GM19455 (cell line): ENCODE measurements around the gene MASP2.
"Not testable (repeated sequence)": the region's sequence is repeated elsewhere in the genome, so short reads cannot be mapped to it uniquely, and the experiment has no call there.

Experiments used
- ATAC-seq: cut with Tn5 transposase; IDR thresholded peaks from one replicate; pipeline ENCODE4 v1.9.1; 2021; ENCODE audit not compliant: unreplicated experiment

Gene MASP2

DNA sequence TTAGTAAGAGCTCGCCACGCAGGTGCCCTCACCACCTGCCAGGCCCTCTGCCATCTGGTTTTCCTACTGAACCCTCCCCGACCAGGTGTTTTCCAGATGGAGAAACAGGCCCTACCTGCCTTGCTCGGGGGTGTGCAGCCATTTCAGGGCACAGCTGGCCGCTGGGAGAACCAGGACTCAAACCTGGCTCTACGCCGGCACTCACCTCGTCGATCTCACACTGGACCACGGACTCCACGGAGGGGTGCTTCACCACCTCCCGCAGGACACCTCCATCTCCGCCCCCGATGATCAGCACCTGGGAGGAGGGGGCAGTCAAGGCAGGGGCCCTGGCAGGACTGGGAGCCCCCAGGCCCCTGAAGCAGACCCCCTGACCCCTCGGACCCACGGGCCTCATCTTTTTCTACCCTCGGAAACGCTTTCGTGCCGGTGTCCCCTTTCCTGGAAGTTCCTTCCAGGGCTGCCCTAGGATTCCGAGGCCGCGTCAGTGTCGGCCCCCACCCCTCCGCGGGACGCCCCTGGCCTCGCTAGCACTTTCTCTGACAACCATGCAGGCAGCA lies 11.6 kb upstream of the MASP2 start:
- no peak for ATAC-seq

DNA sequence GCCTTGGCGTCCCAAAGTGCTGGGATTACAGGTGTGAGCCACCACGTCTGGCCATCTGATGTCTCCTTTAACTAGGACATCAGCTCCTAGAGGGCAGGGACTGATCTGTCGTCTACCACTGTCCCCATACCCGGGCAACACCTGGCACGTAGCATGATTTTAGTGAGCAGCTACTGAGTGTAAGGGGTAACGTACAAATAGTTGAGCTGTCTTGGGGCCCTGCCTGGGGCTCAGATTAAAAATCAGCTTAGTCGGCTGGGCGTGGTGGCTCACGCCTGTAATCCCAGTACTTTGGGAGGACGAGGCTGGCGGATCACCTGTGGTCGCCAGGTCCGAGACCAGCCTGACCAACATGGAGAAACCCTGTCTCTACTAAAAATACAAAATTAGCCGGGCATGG lies 11.0 kb upstream of the MASP2 start:
- no peak for ATAC-seq

DNA sequence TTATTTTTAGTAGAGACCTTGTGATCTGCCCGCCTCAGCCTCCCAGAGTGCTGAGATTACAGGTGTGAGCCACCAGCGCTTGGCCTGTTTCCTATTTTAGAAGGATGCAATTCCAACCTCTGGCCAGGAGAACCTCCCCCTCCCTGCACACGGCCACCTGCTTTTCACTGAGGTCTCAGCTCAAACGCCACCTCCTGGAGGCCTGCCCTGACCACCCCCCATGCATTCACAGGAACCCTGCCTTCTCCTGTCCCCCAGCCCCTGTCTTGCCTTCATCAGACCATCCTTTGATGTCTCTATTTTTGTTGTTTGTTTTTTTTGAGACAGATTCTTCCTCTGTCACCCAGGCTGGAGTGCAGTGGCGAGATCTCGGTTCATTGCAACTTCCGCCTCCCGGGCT lies 10.4 kb upstream of the MASP2 start:
- ATAC-seq = no peak

DNA sequence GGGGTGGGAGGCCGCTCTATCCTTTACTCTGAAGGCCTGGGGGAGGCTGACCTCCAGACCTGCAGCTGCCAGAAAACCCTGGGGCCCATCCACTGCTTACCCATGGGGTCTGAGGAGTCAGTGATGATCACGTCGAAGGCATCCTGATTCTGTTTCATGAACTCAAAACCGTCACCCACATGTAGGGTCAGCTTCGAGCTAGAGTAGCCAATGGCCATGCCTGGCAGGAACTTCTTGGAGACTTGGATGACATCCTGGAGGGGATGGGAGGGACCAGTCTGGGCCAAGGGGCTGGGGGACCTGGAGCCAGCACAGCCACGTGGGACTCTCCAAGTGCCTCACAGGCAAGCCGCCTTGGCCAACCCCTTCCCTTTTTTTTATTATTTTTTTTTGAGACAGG lies 9.5 kb upstream of the MASP2 start:
- ATAC-seq = no peak

DNA sequence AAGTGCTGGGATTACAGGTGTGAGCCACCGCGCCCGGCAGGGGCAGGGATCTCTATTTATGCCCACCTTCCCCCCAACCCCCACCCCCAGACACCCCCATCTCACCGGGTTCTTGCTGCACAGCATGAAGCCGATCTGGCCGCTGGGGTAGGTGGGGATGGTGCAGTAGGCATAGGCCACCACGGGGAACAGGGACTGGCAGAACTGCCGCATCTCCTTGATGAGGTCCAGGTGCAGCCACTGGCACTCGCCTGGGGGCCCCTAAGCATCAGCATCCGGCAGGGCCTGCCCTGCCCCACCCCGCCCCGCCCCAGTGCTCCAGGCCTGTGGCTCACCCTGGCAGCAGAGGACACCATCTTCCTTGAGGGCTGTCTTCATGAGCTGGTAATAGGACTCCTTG lies 8.6 kb upstream of the MASP2 start:
- no peak for ATAC-seq

DNA sequence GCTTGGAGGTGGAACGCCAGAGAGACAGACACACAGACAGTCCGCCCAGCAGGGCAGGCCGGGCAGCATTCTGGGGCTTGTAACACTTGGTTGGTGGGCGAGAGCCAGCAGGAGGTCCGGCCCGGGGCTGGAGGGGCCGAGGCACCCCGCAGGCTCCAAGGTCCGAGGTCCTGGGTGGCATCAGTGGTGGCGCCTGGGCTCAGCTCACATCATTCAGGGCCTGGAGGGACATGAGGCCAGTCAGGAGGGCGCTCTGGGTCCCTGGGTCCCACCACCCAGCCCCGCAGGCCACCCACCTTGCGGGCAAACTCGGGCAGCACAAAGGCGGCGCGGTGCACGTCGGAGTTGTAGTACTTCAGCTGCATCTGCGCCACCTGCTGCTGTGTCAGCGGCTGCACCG lies 7.6 kb upstream of the MASP2 start:
- no peak for ATAC-seq

DNA sequence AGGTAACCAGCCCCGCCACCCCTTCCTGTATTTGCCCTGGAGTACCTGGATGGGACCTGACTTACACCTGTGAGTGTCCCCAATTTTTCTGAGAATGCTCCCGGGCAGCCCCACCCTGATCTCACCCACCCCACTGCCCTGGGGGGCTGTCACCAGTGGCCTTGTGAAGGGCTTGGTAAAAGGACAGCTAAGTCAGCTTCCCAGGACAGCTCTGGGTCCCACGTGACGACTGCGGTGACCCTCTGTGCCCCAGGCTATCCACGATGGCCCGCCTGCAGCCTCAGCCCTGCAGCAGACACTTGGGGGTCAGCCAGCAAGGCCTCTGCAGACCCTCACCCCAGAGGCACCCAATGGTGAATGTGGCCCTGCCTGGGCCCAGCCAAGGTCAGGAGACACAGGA lies 7.1 kb upstream of the MASP2 start:
- ATAC-seq = no peak

DNA sequence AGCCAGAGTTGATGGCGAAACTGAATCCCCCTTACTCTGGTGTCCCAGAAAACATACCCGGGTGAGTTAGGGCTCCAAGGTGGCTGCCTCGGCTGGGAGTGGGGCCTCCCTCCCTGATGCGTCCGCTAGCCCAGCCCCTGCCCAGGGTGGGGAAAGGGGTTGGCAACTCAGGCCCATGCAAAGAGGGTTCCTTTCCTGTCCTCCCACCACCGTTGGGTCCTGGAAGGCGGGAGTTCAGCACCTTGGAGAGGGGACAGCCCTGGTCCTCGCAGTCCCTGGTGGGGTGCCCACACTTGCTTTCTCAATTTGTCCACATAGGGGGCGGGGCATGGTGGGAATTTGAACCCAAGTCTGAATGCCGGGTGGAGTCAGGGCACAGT lies 6.7 kb upstream of the MASP2 start:
- ATAC-seq = no peak

DNA sequence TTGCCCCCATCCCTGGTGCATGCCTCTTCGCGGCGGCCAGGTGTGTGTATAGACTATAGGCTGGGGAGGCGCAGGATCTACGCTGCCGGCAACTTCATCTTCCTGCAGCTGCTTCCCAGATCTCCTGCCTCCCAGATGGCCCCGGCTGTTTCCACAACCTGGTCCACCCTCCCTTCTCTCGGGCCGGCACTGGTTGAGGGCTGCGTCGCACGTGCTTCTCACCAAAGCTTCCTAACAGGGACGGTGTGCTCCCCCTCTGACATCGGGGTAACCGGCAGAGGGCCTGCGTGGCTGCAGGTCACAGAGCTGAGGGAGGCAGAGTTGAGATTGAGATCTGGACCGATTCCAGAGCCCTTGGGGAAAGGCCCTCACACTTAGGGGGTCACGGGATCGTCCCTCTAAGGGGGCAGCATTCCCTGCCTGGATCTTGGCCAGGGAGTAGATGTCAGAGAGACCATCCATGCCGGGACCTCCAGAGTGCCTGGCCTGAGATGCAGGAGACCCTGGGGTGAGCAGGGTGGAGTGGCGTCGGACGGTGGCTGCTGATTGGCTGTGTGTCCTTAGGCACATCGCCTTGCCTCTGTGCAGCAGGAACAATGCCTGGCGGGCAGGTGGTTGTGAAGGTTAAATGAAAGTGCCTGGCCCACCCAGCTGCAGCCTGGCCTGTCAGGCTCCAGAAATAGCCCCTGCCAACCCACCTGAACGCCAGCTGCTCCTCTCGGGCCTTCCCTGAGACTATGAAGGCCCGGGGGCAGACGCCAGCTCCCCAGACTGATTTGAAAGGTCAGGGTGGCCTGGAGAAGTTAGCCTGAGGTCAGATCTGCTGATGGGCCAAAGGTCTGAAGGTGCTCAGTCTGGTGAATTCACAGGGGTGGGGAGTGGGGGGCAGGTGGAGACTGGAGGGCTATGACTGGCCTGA lies 6.1 kb upstream of the MASP2 start:
- no peak for ATAC-seq

DNA sequence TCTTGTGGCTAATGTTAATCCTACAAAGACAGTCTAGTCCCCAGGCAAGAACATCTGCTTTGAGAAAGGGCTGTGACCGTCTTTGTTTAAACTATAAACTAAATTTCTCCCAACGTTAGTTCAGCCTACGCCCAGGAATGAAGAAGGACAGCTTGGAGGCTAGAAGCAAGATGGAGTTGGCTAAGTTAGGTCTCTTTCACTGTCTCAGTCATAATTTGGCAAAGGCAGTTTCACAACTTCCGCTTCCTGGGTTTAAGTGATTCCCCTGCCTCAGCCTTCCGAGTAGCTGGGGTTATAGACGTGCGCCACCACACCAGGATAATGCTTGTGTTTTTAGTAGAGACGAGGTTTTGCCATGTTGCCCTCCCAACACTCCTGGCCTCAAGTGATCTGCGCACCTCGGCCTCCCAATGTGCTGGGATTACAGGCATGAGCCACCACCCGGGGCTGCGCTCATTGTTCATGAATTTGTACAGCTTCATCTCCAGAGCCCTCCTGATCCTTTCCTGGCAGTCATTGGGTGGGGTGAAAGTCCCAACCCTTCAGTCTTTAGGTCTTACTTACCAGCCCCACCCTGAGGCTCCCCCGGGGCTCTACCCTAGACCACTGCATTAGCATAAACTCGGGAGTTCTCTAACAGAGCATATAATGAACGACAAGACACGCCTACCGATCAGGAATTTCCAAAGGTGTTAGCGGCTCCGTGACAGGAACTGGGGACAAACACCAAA lies 4.9 kb upstream of the MASP2 start:
- no peak for ATAC-seq

DNA sequence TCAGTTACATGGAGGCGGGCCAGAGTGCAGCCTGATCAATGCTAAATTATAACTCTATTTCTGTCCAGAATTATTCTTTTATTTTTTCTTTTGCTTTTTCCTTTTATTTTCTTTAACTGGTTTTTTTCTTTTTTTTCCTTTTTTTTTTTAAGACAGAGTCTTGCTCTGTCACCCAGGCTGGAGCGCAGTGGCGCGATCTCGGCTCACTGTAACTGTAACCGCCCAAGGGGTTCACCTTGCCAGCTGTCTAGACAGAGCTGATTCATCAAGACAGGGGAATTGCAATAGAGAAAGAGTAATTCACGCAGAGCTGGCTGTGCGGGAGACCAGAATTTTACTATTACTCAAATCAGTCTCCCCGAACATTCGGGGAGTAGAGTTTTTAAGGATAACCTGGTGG lies 4.1 kb upstream of the MASP2 start:
- ATAC-seq = not testable (repeated sequence)

DNA sequence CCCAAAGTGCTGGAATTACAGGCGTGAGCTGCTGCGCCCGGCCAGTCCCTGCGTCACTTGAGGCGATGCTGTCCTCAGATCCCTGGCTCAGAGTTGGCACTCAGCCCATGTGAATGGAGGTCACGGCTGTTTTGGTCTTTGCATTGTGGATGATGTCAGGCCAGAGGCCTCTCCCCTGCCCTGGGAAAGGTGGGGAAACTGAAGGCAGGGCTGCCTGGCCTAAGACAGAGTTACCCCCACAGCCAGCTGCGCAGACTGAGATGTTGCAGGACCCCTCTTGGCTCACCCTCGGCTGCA lies 821 bp downstream of the MASP2 start:
- ATAC-seq = no peak

DNA sequence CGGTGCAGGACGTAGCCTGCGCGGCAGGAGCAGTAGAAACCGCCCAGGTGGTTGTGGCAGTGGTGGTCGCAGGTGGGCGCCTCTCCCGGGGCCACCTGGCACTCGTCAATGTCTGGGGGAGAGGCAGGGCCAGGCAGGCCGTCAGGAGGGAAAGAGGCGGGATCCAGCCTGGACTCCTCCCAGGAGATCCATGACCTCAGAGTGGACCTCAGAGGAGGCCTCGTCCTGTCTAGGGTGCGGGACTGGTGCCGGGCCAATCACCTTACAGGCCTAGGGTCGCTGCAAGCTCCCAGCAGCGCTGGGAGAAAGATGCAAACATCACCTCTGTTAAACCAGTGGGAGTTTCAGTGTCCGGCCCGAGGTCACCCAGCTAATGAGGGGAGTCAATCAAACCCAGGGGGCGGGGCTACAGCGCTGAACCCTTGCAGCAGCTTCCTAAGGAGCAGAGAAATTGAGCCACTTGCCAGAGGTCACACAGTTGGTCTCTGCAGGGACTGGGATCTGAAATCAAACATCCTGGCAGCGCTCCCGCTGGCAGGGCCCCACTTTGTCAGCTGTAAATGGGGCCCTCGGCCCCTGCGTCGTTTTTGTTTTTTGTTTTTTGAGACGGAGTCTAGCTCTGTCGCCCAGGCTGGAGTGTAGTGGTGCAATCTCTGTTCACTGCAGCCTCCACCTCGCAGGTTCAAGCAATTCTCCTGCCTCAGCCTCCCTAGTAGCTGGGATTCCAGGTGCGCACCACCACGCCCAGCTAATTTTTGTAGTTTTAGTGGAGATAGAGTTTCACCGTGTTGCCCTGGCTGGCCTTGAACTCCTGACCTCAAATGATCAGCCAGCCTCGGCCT lies 1.4 kb downstream of the MASP2 start:
- no peak for ATAC-seq

DNA sequence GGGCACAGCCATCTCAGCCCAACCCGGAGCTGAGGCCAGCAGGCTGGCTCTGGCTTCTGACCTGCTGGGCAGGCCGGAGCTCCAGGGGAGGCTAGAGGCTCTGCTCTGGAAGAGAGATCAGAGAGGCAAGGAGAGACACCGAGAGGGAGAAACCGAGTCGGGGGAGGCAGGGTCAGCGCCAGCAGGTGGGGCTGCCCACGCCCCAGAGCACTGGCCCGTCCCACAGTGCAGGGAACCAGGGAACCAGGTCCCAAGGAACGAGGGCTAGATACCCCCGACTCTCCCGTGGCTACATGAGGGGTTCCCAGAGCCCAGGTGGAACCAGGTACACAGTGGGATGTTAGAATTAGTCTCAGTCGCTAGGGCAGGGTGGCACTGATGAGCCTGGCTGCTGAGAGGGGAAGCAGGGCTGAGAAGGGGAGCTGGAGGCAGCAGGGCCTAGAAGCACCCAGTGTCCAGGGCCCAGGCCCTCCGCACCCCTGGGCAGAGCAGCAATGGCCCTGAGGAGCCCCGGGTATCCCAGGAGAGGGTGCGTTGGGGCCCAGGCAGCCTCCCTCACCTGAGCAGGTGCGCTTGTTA lies 2.1 kb downstream of the MASP2 start:
- no peak for ATAC-seq

DNA sequence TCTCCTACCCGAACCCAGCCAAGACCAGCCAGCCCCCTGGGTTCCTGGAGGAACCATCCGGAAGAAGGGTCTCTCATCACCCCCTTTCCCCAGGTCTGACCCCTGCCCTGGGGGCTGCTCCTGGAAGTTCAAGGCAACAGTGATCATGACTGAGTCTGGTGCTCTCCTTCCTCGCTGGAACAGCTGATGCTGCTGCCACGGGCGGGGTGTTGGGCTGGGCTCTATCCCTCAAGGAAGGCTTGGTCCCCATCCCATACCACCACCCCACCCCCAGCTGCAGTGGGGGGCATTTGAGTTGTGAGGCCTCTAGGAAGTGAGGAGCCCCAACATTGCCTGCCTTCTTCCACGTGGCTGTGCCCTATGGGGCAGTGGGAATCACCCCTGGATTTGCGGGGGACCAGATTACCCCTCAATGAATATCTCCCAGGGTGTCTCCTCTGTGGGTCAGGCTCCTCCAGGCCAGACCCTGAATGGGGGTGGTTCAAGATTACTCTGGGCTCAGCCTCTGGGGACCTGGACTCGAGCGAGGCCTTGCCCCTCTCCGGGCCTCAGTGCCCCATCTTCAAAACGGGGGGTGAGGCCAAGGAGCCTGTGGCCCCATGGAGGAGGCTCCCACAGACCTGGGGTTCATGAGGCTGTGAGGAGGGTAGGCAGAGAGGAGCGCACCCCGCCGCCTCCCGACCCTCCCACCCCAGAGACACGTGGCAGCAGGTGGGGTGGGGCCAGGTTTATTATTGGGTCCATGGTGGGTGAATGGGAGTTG lies 2.8 kb downstream of the MASP2 start:
- no peak for ATAC-seq

DNA sequence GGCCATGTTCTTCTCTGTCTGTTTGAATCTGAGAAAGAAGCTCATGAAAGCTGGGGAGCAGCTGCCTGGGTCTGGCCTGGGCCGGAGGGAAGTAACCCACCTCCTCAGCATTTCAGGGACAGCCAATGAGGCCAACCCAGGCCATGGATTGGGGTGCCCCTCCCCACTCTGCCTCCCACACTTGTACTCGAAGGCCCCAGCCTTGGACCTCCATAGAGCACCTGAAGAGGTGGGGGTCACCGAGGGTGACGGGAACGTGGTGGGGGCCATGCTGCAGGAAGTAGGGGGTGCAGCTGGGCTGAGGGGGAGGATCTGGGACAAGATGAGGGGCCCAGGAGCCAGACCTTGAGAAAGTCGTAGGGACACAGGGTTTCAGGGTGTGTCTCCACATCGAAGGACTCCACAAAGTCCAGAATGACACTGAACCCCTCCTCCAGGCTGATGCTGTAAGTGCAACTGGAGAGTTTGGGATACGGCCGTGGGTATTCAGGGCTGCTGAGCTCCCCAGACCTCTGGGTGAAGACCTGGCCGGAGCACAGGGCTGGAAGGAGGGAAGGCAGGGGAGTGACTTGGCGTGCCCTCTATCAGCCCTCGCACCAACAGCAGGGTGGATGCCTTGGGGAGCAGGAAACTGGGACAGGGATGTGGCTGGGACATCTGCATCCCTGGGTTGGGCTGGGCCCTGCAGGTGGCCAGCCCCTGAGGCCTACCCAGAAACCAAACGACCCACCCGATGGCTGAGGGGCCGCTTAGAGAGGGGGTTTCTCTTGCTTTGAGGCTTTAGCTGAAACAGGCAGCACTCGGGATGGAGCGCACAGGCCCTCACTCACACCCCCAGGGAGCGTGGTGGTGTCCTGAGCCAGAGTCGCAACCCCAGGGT lies 3.8 kb downstream of the MASP2 start:
- no peak for ATAC-seq

DNA sequence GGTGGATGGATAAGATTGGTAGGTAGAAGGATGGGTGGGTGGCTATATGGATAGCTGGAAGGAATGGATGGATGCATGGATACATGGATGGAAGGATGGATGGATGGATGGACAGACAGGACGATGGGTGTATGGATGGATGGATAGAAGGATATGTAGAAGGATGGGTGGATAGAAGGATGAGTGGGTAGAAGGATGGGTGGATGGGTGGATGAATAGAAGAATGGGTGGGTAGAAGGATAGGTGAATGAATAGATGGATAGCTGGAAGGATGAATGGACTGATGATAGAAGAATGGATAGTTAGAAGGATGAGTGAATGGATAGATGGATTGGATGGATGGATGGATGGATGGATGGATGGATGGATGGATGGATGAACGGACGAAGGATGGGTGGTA lies 5.0 kb downstream of the MASP2 start:
- ATAC-seq = no peak

DNA sequence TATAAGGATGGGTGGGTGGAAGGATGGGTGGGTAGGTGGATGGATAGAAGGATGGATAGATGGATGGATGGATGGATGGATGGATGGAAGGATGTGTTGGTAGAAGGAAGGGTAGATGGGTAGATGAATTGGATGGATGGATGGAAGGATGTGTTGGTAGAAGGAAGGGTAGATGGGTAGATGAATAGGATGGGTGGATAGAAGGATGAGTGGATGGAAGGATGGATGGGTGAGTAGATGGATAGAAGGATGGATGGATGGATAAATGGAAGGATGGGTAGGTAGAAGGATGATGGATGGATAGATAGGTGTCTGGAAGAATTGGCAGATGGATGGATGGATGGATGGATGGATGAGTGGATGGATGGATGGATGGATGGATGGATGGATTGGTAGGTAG lies 6.0 kb downstream of the MASP2 start:
- no peak for ATAC-seq

DNA sequence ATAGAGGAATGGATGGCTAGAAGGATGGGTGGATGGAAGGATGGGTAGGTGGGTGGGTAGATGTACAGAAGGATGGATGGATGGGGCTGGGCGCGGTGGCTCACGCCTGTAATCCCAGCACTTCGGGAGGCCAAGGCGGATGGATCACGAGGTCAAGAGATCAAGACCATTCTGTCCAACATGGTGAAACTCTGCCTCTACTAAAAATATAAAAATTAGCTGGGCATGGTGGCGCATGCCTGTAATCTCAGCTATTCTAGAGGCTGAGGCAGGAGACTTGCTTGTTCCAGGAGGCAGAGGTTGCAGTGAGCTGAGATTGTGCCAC lies 7.0 kb downstream of the MASP2 start:
- not testable (repeated sequence) for ATAC-seq
